ENCODE data around the gene COL11A1.

The COL11A1 gene

DNA sequence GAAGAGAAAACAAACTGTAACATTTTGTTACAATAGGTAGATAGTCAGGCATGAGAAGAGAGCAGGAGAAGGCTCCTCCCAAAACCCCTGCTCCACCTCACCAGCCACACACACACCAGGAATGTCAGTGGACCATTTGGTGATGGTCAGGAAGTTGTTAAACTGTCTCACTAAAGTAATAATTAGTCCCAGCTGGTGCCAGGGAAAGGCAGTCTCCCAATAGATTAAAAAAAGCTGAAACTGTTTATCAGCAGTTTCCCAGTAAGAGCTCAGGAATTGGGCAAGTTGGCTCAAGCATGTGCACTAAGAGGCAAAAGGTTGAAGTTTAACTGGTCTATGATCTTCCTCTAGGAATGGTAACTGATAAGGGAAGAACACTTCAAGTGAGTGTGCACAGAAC is 249.6 kb downstream of the COL11A1 start:
- DNase-seq (ENCODE audit: insufficient read length, low spot score): no peak
- no peak for FAIRE-seq
- TF ChIP-seq SPI1 (IDR thresholded peaks at IDR 0.05; ENCODE audit: low read depth, low read length): no peak
- TF ChIP-seq POU2F2 (IDR thresholded peaks at IDR 0.05; ENCODE audit: low read depth, low read length): no peak
- no peak for TF ChIP-seq POLR2AphosphoS5 (IDR thresholded peaks at IDR 0.05; ENCODE audit: low read depth, low read length)
- TF ChIP-seq POLR2A (IDR thresholded peaks at IDR 0.05; ENCODE audit: low read depth, low read length): no peak
- TF ChIP-seq TAF1 (IDR thresholded peaks at IDR 0.05; ENCODE audit: low read depth, low read length): no peak
- TF ChIP-seq PAX5 (IDR thresholded peaks at IDR 0.05; ENCODE audit: insufficient read depth, low read length, severe bottlenecking): no peak

DNA sequence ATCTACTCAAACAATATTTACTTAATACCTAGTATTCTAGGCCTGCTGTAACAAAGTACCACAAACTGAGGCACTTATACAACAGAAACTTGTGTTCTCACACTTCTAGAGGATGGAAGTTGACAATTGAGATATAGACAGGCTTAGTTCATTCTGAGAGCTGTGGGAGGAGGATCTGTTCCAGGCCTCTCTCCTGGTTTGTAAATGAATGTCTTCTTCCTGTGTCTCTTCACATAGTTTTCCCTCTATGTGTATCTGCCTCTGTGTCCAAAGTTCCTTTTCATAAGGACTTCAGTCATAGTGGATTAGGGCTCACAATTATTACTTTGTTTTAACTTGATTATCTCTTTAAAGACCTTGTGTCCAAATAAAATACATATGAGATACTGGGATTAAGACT is 251.1 kb downstream of the COL11A1 start:
- TF ChIP-seq POLR2AphosphoS5 (IDR thresholded peaks at IDR 0.05; ENCODE audit: low read depth, low read length) (no peak), POLR2A (IDR thresholded peaks at IDR 0.05; ENCODE audit: low read depth, low read length) (no peak)
- DNase-seq (ENCODE audit: insufficient read length, low spot score): no peak
- FAIRE-seq: no peak

DNA sequence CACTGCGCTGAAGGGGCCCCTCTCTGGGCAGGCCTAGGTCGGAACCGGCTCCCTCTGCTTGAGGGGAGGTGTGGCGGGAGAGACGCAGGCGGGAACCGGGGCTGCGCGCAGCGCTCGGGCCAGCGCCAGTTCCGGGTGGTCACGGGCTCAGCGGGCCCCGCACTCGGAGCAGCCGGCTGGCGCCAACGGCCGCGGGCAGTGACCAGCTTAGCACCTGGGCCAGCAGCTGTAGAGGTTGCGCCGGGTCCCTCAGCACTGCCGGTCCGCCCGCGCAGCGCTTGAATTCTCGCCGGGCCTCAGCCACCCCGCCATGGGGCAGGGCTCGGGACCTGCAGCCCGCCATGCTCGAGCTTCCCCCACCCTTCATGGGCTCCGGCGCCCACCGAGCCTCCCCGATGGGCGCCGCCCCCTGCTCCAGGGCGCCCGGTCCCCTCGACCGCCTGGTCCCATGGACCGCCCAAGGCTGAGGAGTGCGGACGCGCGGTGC is 254.6 kb downstream of the COL11A1 start:
- TF ChIP-seq PAX5 (IDR thresholded peaks at IDR 0.05; ENCODE audit: insufficient read depth, low read length, severe bottlenecking): no peak
- TF ChIP-seq POLR2A (IDR thresholded peaks at IDR 0.05; ENCODE audit: low read depth, low read length): no peak
- TF ChIP-seq TAF1 (IDR thresholded peaks at IDR 0.05; ENCODE audit: low read depth, low read length): no peak
- no peak for TF ChIP-seq SPI1 (IDR thresholded peaks at IDR 0.05; ENCODE audit: low read depth, low read length)
- no peak for TF ChIP-seq POLR2AphosphoS5 (IDR thresholded peaks at IDR 0.05; ENCODE audit: low read depth, low read length)
- TF ChIP-seq POU2F2 (IDR thresholded peaks at IDR 0.05; ENCODE audit: low read depth, low read length): no peak
- DNase-seq (ENCODE audit: insufficient read length, low spot score) (no peak), FAIRE-seq (no peak)

DNA sequence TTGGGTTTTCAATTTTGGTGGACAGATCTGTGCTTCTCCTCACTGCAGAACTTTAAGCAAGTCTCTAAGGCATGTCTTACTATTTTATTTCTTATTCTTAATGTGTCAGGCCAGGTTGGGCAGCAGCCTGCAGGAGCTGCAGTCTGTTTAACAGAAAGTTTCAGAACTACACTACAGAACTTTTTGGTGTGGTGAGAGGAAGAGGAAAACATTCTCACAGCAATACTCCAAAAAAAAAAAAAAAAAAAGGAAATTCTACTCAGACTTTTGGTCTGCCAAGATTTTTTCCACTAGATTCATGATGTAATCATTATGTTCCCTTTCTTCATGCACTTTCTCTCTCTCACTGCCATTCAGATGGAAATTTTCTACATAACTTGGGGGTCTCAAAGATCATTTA is 255.2 kb downstream of the COL11A1 start:
- no peak for TF ChIP-seq TAF1 (IDR thresholded peaks at IDR 0.05; ENCODE audit: low read depth, low read length)
- no peak for TF ChIP-seq POLR2AphosphoS5 (IDR thresholded peaks at IDR 0.05; ENCODE audit: low read depth, low read length)
- no peak for TF ChIP-seq POLR2A (IDR thresholded peaks at IDR 0.05; ENCODE audit: low read depth, low read length)
- no peak for TF ChIP-seq POU2F2 (IDR thresholded peaks at IDR 0.05; ENCODE audit: low read depth, low read length)
- no peak for TF ChIP-seq SPI1 (IDR thresholded peaks at IDR 0.05; ENCODE audit: low read depth, low read length)
- no peak for TF ChIP-seq PAX5 (IDR thresholded peaks at IDR 0.05; ENCODE audit: insufficient read depth, low read length, severe bottlenecking)
- FAIRE-seq (no peak), DNase-seq (ENCODE audit: insufficient read length, low spot score) (no peak)

DNA sequence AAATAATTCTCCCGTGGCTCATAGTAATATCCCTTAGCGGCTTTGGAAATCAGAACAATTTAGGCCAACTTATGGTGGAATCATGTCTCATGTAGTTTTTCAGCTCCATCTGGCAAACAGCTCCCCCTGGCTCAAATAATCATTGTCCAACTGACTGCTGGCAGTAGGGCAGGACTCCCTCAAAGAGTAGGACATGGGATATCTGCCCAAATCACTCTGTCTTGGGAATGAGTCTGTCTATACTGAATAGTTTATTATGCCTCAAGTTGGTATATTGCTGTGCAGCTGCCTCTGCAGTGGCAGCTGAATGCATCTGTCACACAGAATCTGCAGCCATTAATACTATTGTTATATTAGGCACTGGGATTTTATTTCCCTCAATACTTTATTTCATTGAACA is 255.7 kb downstream of the COL11A1 start:
- FAIRE-seq (no peak), DNase-seq (ENCODE audit: insufficient read length, low spot score) (no peak)
- TF ChIP-seq PAX5 (IDR thresholded peaks at IDR 0.05; ENCODE audit: insufficient read depth, low read length, severe bottlenecking) (no peak), POU2F2 (IDR thresholded peaks at IDR 0.05; ENCODE audit: low read depth, low read length) (no peak), SPI1 (IDR thresholded peaks at IDR 0.05; ENCODE audit: low read depth, low read length) (no peak), POLR2AphosphoS5 (IDR thresholded peaks at IDR 0.05; ENCODE audit: low read depth, low read length) (no peak), TAF1 (IDR thresholded peaks at IDR 0.05; ENCODE audit: low read depth, low read length) (no peak), POLR2A (IDR thresholded peaks at IDR 0.05; ENCODE audit: low read depth, low read length) (no peak)

DNA sequence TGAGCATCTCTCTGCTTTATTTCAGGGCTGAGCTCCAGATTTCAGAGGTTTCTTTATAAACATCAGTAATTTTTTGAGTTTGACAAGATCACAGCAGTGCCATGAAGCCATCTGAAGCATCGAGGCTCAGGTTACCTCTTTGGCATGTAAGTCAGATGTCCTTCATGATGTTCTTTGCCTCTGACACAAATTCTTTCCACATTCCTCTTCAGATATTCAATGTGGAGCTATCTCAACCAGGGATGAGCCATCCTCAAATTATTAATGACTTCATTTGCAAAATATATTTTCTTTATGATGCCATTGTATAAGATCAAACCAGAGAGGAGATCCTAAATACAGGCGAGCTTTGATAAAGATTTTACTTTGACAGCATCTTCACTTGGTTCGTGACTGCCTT is 256.7 kb downstream of the COL11A1 start:
- DNase-seq (ENCODE audit: insufficient read length, low spot score) (no peak), FAIRE-seq (no peak)
- TF ChIP-seq PAX5 (IDR thresholded peaks at IDR 0.05; ENCODE audit: insufficient read depth, low read length, severe bottlenecking) (no peak), POLR2A (IDR thresholded peaks at IDR 0.05; ENCODE audit: low read depth, low read length) (no peak), POU2F2 (IDR thresholded peaks at IDR 0.05; ENCODE audit: low read depth, low read length) (no peak)

DNA sequence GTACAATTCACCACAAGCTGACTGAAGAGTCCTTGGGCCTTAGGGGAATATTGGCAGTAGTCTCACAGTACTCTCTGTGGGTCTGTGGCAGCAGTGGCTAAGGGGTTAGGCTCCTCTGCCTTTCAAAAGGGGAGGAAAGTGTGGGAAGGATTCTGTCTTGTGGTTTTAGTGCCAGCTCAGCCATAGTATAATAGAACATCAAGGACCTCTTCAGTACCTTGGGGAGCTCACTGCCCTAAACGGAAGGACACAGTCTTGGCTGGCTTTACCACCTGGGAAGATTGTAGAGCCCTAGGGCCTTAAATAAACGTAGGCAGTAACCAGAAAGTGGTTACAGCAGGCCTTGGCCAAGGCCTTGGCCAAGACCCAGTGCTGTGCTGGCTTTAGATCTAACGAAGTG is 265.7 kb downstream of the COL11A1 start:
- no peak for FAIRE-seq

DNA sequence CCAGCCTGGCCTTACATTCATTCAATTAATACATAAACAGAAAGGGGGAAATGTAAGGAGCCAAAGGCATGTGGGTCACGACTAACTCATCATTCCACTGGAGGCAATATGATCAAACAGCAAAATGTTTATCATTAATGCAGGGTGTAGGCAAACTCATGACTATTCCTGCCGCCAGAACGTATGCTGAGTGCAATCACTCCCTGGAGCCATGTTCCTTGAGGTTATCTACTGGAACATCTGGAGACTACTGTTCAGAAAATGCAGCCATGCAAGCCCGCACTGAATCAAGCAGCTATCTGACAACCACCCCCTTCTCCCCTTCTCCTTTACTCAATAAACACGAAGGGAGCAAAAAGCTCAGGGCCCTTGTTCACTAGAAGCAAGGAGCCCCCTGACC is 267.6 kb downstream of the COL11A1 start:
- DNase-seq (ENCODE audit: insufficient read length, low spot score): no peak
- no peak for TF ChIP-seq TAF1 (IDR thresholded peaks at IDR 0.05; ENCODE audit: low read depth, low read length)
- no peak for TF ChIP-seq PAX5 (IDR thresholded peaks at IDR 0.05; ENCODE audit: insufficient read depth, low read length, severe bottlenecking)
- TF ChIP-seq POU2F2 (IDR thresholded peaks at IDR 0.05; ENCODE audit: low read depth, low read length): no peak
- TF ChIP-seq SPI1 (IDR thresholded peaks at IDR 0.05; ENCODE audit: low read depth, low read length): no peak
- TF ChIP-seq POLR2A (IDR thresholded peaks at IDR 0.05; ENCODE audit: low read depth, low read length): no peak
- TF ChIP-seq POLR2AphosphoS5 (IDR thresholded peaks at IDR 0.05; ENCODE audit: low read depth, low read length): no peak
- no peak for FAIRE-seq

More for the DNA sequence above, 265.7 kb downstream of the COL11A1 start:
- DNase-seq (ENCODE audit: insufficient read length, low spot score): no peak
- no peak for TF ChIP-seq POU2F2 (IDR thresholded peaks at IDR 0.05; ENCODE audit: low read depth, low read length)
- TF ChIP-seq PAX5 (IDR thresholded peaks at IDR 0.05; ENCODE audit: insufficient read depth, low read length, severe bottlenecking): no peak
- TF ChIP-seq POLR2A (IDR thresholded peaks at IDR 0.05; ENCODE audit: low read depth, low read length): no peak
- no peak for TF ChIP-seq SPI1 (IDR thresholded peaks at IDR 0.05; ENCODE audit: low read depth, low read length)
- no peak for TF ChIP-seq TAF1 (IDR thresholded peaks at IDR 0.05; ENCODE audit: low read depth, low read length)
- no peak for TF ChIP-seq POLR2AphosphoS5 (IDR thresholded peaks at IDR 0.05; ENCODE audit: low read depth, low read length)

DNA sequence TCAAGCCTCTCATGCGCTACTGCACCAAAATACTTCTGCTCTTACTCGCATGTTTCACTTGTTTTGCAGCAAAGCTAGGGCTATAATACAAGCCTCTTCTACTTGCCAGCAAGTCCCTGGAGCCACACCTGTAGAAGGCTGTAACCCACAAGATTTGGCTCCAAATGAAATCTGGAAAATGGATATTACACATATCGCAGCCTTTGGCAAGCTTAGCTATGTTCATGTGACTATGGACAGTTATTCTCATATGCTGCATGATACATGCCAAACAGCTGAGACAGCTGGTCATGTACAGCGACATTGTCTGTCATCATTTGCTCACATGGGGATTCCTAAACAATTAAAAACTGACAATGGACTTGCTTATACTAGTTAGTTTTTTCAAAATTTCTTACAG is 270.3 kb downstream of the COL11A1 start:
- FAIRE-seq: no peak
- DNase-seq (ENCODE audit: insufficient read length, low spot score): no peak
- TF ChIP-seq POLR2A (IDR thresholded peaks at IDR 0.05; ENCODE audit: low read depth, low read length): no peak
- TF ChIP-seq POU2F2 (IDR thresholded peaks at IDR 0.05; ENCODE audit: low read depth, low read length): no peak
- no peak for TF ChIP-seq SPI1 (IDR thresholded peaks at IDR 0.05; ENCODE audit: low read depth, low read length)
- no peak for TF ChIP-seq TAF1 (IDR thresholded peaks at IDR 0.05; ENCODE audit: low read depth, low read length)
- no peak for TF ChIP-seq POLR2AphosphoS5 (IDR thresholded peaks at IDR 0.05; ENCODE audit: low read depth, low read length)
- TF ChIP-seq PAX5 (IDR thresholded peaks at IDR 0.05; ENCODE audit: insufficient read depth, low read length, severe bottlenecking): no peak

DNA sequence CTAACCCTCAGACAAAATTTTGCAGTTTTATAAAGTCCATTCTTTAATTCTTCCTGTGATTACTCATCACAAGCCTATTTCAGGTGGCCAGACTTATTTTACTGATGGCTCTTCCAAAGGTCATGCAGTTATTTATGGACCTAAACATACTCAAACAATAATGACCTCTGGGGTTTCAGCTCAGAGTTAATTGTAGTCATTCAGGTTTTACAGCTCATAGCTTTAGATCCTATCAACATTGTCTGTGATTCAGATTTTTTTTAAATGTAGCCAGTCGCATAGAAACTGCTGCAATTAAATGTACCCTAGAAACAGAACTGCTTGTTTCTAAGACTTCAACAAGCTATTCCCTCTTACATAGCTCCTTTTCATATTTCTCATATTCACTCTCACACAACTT is 270.8 kb downstream of the COL11A1 start:
- TF ChIP-seq SPI1 (IDR thresholded peaks at IDR 0.05; ENCODE audit: low read depth, low read length) (no peak), POU2F2 (IDR thresholded peaks at IDR 0.05; ENCODE audit: low read depth, low read length) (no peak), TAF1 (IDR thresholded peaks at IDR 0.05; ENCODE audit: low read depth, low read length) (no peak), POLR2A (IDR thresholded peaks at IDR 0.05; ENCODE audit: low read depth, low read length) (no peak), POLR2AphosphoS5 (IDR thresholded peaks at IDR 0.05; ENCODE audit: low read depth, low read length) (no peak), PAX5 (IDR thresholded peaks at IDR 0.05; ENCODE audit: insufficient read depth, low read length, severe bottlenecking) (no peak)
- no peak for DNase-seq (ENCODE audit: insufficient read length, low spot score)
- no peak for FAIRE-seq
